Transverse colon (tissue), 4 donors: ENCODE data around the gene NEURL1. TPM values are rescaled to one million over a fixed set of nuclear protein-coding genes. Genes with fewer than 3 reads are reported as not detected.

Experiments
- DNase-seq: peaks from one replicate; pipeline ENCODE4 v3.0.0-alpha.2; 2019
- H3K27ac ChIP-seq, 4 donors: fragments of 200-600 bp; sonication (generic); 2 replicates each; pipeline ENCODE4 v1.5.1; 2016 to 2018; ENCODE audit warnings: inconsistent platforms in 4 of 4
- H3K27me3 ChIP-seq: fragments of 200-600 bp; sonication (generic); 2 replicates; pipeline ENCODE4 v1.5.1; 2017; ENCODE audit warnings: inconsistent platforms
- H3K36me3 ChIP-seq, 4 donors: fragments of 200-600 bp; sonication (generic); 2 replicates each; pipeline ENCODE4 v1.5.1; 2017 to 2019; ENCODE audit warnings: inconsistent platforms in 4 of 4
- H3K4me1 ChIP-seq, 4 donors: fragments of 200-600 bp; sonication (generic); 2 replicates each; pipeline ENCODE4 v1.5.1; 2017 to 2020; ENCODE audit warnings: inconsistent platforms in 4 of 4
- H3K4me3 ChIP-seq, 4 donors: fragments of 200-600 bp; sonication (generic); 1 replicate in 1 of 4; 2 replicates in 3 of 4; pipeline versions ENCODE4 v1.5.1 to v1.6.1; 2017 to 2019; ENCODE audit warnings: inconsistent platforms in 4 of 4
- H3K9me3 ChIP-seq, 2 donors: fragments of 200-600 bp; sonication (generic); 2 replicates each; pipeline ENCODE4 v1.5.1; 2017 to 2019; ENCODE audit warnings: inconsistent platforms in 2 of 2
- CTCF ChIP-seq, 5 experiments: fragments of 200-600 bp in 3 of 5; fragments of 450-650 bp in 2 of 5; sonication (generic) in 3 of 5; IDR thresholded peaks; 1 replicate in 2 of 5; 2 replicates in 3 of 5; pipeline ENCODE4 v1.5.1; 2016 to 2017; ENCODE audit warnings: antibody characterized with exemption in 5 of 5, inconsistent platforms in 3 of 5, mild to moderate bottlenecking in 2 of 5, moderate library complexity in 1 of 5
- EP300 ChIP-seq: sonication (generic); formaldehyde crosslinking; IDR thresholded peaks from one replicate; pipeline ENCODE4 v1.6.1; 2017; ENCODE audit warnings: antibody characterized with exemption, low read depth
- POLR2A ChIP-seq: fragments of 450-650 bp; IDR thresholded peaks from one replicate; pipeline ENCODE4 v1.6.1; 2016; ENCODE audit warnings: antibody characterized with exemption, mild to moderate bottlenecking, moderate library complexity
- POLR2AphosphoS5 ChIP-seq, 3 donors: sonication (generic); formaldehyde crosslinking; IDR thresholded peaks; one replicate each; pipeline ENCODE4 v1.6.1; 2016; ENCODE audit warnings: antibody characterized with exemption in 3 of 3
- WGBS, 2 donors: methylation state at CpG; one replicate each; pipeline ENCODE4 v1.1.5; 2018; ENCODE audit warnings: low coverage in 1 of 2; 5-methylcytosine and 5-hydroxymethylcytosine counted together
- in situ Hi-C, 4 donors: fragments of 200-750 bp; cut with MboI; loops; one replicate each; pipeline versions ENCODE4 v1.15.0 to v1.15.1; 2017; ENCODE audit warnings: low sequenced_read_pairs in 3 of 4, low pct_ligation_motif_present in 1 of 4, low pct_unique_long_range_greater_than_20kb in 1 of 4
- intact Hi-C: fragments of 100-400 bp; cut with DNase I; formaldehyde crosslinking; loops from one replicate; pipeline ENCODE4 v1.15.1; 2023; ENCODE audit warnings: low total_unique reads
- total RNA-seq, 4 donors: library from RNA; depleted of rRNA; stranded (reverse); fragments of >200 nt; gene quantifications; one replicate each; pipeline ENCODE4 v1.1.0, GENCODE V29; 2016

The NEURL1 gene
- total RNA-seq, 4 donors from 2014 or later, result 36.7 to 177 (median 55.8) TPM

GRCh38 chr10:103450201-103450695 lies 43.3 kb upstream of the NEURL1 start:
- peaks cover 8 to 56% (median 14%) of the 10 kb centered on the region in 4 donors for H3K4me1 ChIP-seq
- peaks cover 5% of the 10 kb centered on the region for H3K27me3 ChIP-seq
- H3K36me3 ChIP-seq, result peaks cover 0 to 9% (median 0%) of the 10 kb centered on the region in 4 donors
- TF ChIP-seq POLR2AphosphoS5 (IDR thresholded peaks at IDR 0.05) (no peak), CTCF (IDR thresholded peaks at IDR 0.05) (no peak), POLR2A (no peak), EP300 (no peak)
- no peak for DNase-seq
- H3K4me3 ChIP-seq, result peak overlapping the region in 1 of 4 donors; percentile 67
- 87 to 100% methylated on average over 1 to 12 of the region's 12 CpGs for WGBS, 2 donors
- intact Hi-C loops (no loop called here), in situ Hi-C loops (no loop called here)
- H3K27ac ChIP-seq, result peak overlapping the region; percentile 85 to 93 (median 86)
- no peaks in the 10 kb centered on the region for H3K9me3 ChIP-seq

- intact Hi-C loops (no loop called here), in situ Hi-C loops (no loop called here)
- Histone ChIP-seq H3K36me3 (no peaks in the 10 kb centered on the region), H3K9me3 (no peaks in the 10 kb centered on the region), H3K4me1 (peaks cover 8 to 48% (median 14%) of the 10 kb centered on the region in 4 donors), H3K4me3 (peak overlapping the region; percentile 49 to 68 (median 60)), H3K27ac (peak overlapping the region; percentile 85 to 93 (median 86)), H3K27me3 (peaks cover 5% of the 10 kb centered on the region)
- TF ChIP-seq CTCF (IDR thresholded peaks at IDR 0.05), result no peak
- no peak for TF ChIP-seq EP300
- peak in 1 of 3 donors; percentile 24 for TF ChIP-seq POLR2AphosphoS5 (IDR thresholded peaks at IDR 0.05)
- peak; percentile 52 for DNase-seq
- WGBS, 2 donors, result 20 to 54% methylated on average over 1 to 14 of the region's 14 CpGs
Observed at GRCh38 chr10:103451091-103451813, 42.3 kb upstream of the NEURL1 start.

- H3K9me3 ChIP-seq, result no peaks in the 10 kb centered on the region
- no peaks in the 10 kb centered on the region for H3K36me3 ChIP-seq
- intact Hi-C loops, result no loop called here
- TF ChIP-seq POLR2A (no peak), POLR2AphosphoS5 (IDR thresholded peaks at IDR 0.05) (peak in 1 of 3 donors; percentile 15)
- peak within 1 kb of the TSS; percentile 85 to 93 (median 86) for H3K27ac ChIP-seq
- H3K27me3 ChIP-seq, result peaks cover 5% of the 10 kb centered on the region
- in situ Hi-C loops, result no loop called here
- peaks cover 6 to 41% (median 13%) of the 10 kb centered on the region in 4 donors for H3K4me1 ChIP-seq
- peak within 1 kb of the TSS; percentile 49 to 68 (median 60) for H3K4me3 ChIP-seq
- peak; percentile 67 for DNase-seq
- 3% methylated on average over 29 of the region's 32 CpGs; no CpG with 5 or more reads in 1 of the 2 donors for WGBS, 2 donors
Observed at GRCh38 chr10:103451831-103452505, 41.5 kb upstream of the NEURL1 start, which contains the start of gene CALHM2. Gene CALHM2 (minus strand): TSS chr10:103452370. CDS start chr10:103449941, 2,429 bp downstream.

- peak overlapping the region; percentile 49 to 68 (median 60) for H3K4me3 ChIP-seq
- H3K27me3 ChIP-seq, result peaks cover 5% of the 10 kb centered on the region
- no peak for DNase-seq
- WGBS, 2 donors, result 44% methylated on average over 19 of the region's 27 CpGs; no CpG with 5 or more reads in 1 of the 2 donors
- in situ Hi-C loops, result no loop called here
- no peaks in the 10 kb centered on the region for H3K9me3 ChIP-seq
- peaks cover 6 to 40% (median 13%) of the 10 kb centered on the region in 4 donors for H3K4me1 ChIP-seq
- TF ChIP-seq POLR2AphosphoS5 (IDR thresholded peaks at IDR 0.05) (no peak), POLR2A (no peak), EP300 (no peak), CTCF (IDR thresholded peaks at IDR 0.05) (no peak)
- no peaks in the 10 kb centered on the region for H3K36me3 ChIP-seq
- H3K27ac ChIP-seq, result peak overlapping the region; percentile 85 to 93 (median 86)
- intact Hi-C loops, result no loop called here
Observed at GRCh38 chr10:103452506-103453230, 40.8 kb upstream of the NEURL1 start.
